ENCODE data around the gene PLXNA3. TPM values are rescaled to one million over a fixed set of nuclear protein-coding genes. Genes with fewer than 3 reads are reported as not detected.

Gene PLXNA3
- polyA plus RNA-seq, 3 donors = 0.02 to 10.9 TPM; not detected in 1

- no peak overlapping the region for H3K4me3 ChIP-seq (replicated peaks in 1 of 3; ENCODE audit: low read depth in 2 of 3, low read length in 3 of 3)
- no peaks in the 10 kb centered on the region for H4K20me1 ChIP-seq (ENCODE audit: insufficient read depth, low read length)
- no peak overlapping the region for H3K9ac ChIP-seq (ENCODE audit: insufficient read depth, low read length, poor library complexity, severe bottlenecking)
- no peaks in the 10 kb centered on the region for H3K4me1 ChIP-seq (ENCODE audit: control insufficient read depth in 1 of 2, insufficient read depth in 2 of 2, low read length in 2 of 2)
- Mint-ChIP-seq H3K27ac (peak overlapping the region in 1 of 7 donors; percentile 8), H3K9me3 (peaks cover 0 to 4% (median 0%) of the 10 kb centered on the region in 7 donors), H3K36me3 (peaks cover 20 to 25% of the 10 kb centered on the region in 2 donors), H3K4me3 (no peak overlapping the region), H3K4me1 (no peaks in the 10 kb centered on the region), H3K27me3 (ENCODE audit: low read depth in 3 of 3) (peaks cover 2 to 3% (median 2%) of the 10 kb centered on the region in 3 donors)
- no peak overlapping the region for H3K27ac ChIP-seq (ENCODE audit: low read depth in 1 of 2, low read length in 2 of 2)
- no peak overlapping the region for H3K4me2 ChIP-seq (replicated peaks; ENCODE audit: extremely low read depth, low read length, poor library complexity, severe bottlenecking)
- no peak for DNase-seq
- no peak for TF ChIP-seq CTCF (IDR thresholded peaks at IDR 0.05)
- H3K36me3 ChIP-seq (replicated peaks in 1 of 2; ENCODE audit: control insufficient read depth in 1 of 2, insufficient read depth in 2 of 2, low read length in 2 of 2) = peaks cover 11 to 19% of the 10 kb centered on the region in 2 donors
- WGBS (ENCODE audit: insufficient coverage) = no CpG with 5 or more reads among the region's 3 CpGs
- H3K79me2 ChIP-seq (ENCODE audit: insufficient read depth, low read length) = no peaks in the 10 kb centered on the region
- no peaks in the 10 kb centered on the region for H3K9me3 ChIP-seq (replicated peaks in 1 of 2; ENCODE audit: control insufficient read depth in 1 of 2, insufficient read depth in 1 of 2, low read length in 2 of 2)
- intact Hi-C loops (cut with micrococcal nuclease) = no loop called here
- no peaks in the 10 kb centered on the region for H3K27me3 ChIP-seq (ENCODE audit: control insufficient read depth in 2 of 2, insufficient read depth in 2 of 2, low read length in 2 of 2)
- H2AFZ ChIP-seq (ENCODE audit: insufficient read depth, low read depth, low read length, poor library complexity, severe bottlenecking) = no peak overlapping the region
These were observed 44.9 kb downstream of the PLXNA3 start for GRCh38 chrX:154502989-154503388.

- no peak overlapping the region for H3K4me3 ChIP-seq (replicated peaks in 1 of 3; ENCODE audit: low read depth in 2 of 3, low read length in 3 of 3)
- no peak for DNase-seq
- peaks cover 11 to 35% of the 10 kb centered on the region in 2 donors for H3K36me3 ChIP-seq (replicated peaks in 1 of 2; ENCODE audit: control insufficient read depth in 1 of 2, insufficient read depth in 2 of 2, low read length in 2 of 2)
- H3K4me1 Mint-ChIP-seq = no peaks in the 10 kb centered on the region
- peak overlapping the region in 2 of 7 donors; percentile 46 to 57 for H3K27ac Mint-ChIP-seq
- H3K27ac ChIP-seq (ENCODE audit: low read depth in 1 of 2, low read length in 2 of 2) = no peak overlapping the region
- H4K20me1 ChIP-seq (ENCODE audit: insufficient read depth, low read length) = no peaks in the 10 kb centered on the region
- H3K4me1 ChIP-seq (ENCODE audit: control insufficient read depth in 1 of 2, insufficient read depth in 2 of 2, low read length in 2 of 2) = no peaks in the 10 kb centered on the region
- no peaks in the 10 kb centered on the region for H3K9me3 ChIP-seq (replicated peaks in 1 of 2; ENCODE audit: control insufficient read depth in 1 of 2, insufficient read depth in 1 of 2, low read length in 2 of 2)
- no peaks in the 10 kb centered on the region for H3K27me3 ChIP-seq (ENCODE audit: control insufficient read depth in 2 of 2, insufficient read depth in 2 of 2, low read length in 2 of 2)
- no peak overlapping the region for H3K4me3 Mint-ChIP-seq
- H2AFZ ChIP-seq (ENCODE audit: insufficient read depth, low read depth, low read length, poor library complexity, severe bottlenecking) = no peak overlapping the region
- intact Hi-C loops (cut with micrococcal nuclease) = no loop called here
- H3K4me2 ChIP-seq (replicated peaks; ENCODE audit: extremely low read depth, low read length, poor library complexity, severe bottlenecking) = no peak overlapping the region
- H3K27me3 Mint-ChIP-seq (ENCODE audit: low read depth in 3 of 3) = peaks cover 0 to 5% (median 2%) of the 10 kb centered on the region in 3 donors
- TF ChIP-seq CTCF (IDR thresholded peaks at IDR 0.05) = no peak
- H3K9me3 Mint-ChIP-seq = peaks cover 0 to 14% (median 6%) of the 10 kb centered on the region in 7 donors
- H3K9ac ChIP-seq (ENCODE audit: insufficient read depth, low read length, poor library complexity, severe bottlenecking) = no peak overlapping the region
- 40% methylated on average over 1 of the region's 12 CpGs for WGBS (ENCODE audit: insufficient coverage)
- peaks cover 37 to 46% of the 10 kb centered on the region in 2 donors for H3K36me3 Mint-ChIP-seq
- H3K79me2 ChIP-seq (ENCODE audit: insufficient read depth, low read length) = no peaks in the 10 kb centered on the region
These were observed 47.7 kb downstream of the PLXNA3 start for GRCh38 chrX:154505734-154506133.

All from CD14-positive monocyte (primary cell).